Renal cortical epithelial cell (primary cell): Measurements from ENCODE around the gene COL4A6. TPM values are rescaled to one million over a fixed set of nuclear protein-coding genes. Genes with fewer than 3 reads are reported as not detected.
"Not testable (repeated sequence)": the region's sequence is repeated elsewhere in the genome, so short reads cannot be mapped to it uniquely, and the experiment has no call there.

Source experiments
- DNase-seq: peaks from one replicate; pipeline ENCODE4 v3.0.0-alpha.2; 2011; ENCODE audit warnings: low read depth
- total RNA-seq: library from RNA; depleted of rRNA; stranded (reverse); fragments of >200 nt; gene quantifications from 2 replicates; pipeline ENCODE4 v1.2.3, GENCODE V29; 2014

Gene COL4A6
- total RNA-seq, 1 donor from 2014 or later = 4.9 TPM

GRCh38 chrX:108399418-108400165, 38.6 kb downstream of the COL4A6 start:
- peak; percentile 56 for DNase-seq

- peak; percentile 29 for DNase-seq
Observed at GRCh38 chrX:108397627-108398391, 40.4 kb downstream of the COL4A6 start.

- no peak for DNase-seq
Observed at GRCh38 chrX:108396986-108397385, 41.2 kb downstream of the COL4A6 start.

- peak; percentile 28 for DNase-seq
Observed at GRCh38 chrX:108396188-108396891, 41.9 kb downstream of the COL4A6 start.

GRCh38 chrX:108390976-108391717, 47.1 kb downstream of the COL4A6 start:
- DNase-seq = not testable (repeated sequence)

- DNase-seq = no peak
Observed at GRCh38 chrX:108384783-108385182, 53.4 kb downstream of the COL4A6 start.

GRCh38 chrX:108380222-108380621, 58.0 kb downstream of the COL4A6 start:
- no peak for DNase-seq

- not testable (repeated sequence) for DNase-seq
Observed at GRCh38 chrX:108376821-108377220, 61.4 kb downstream of the COL4A6 start.

GRCh38 chrX:108375591-108375990, 62.6 kb downstream of the COL4A6 start:
- DNase-seq = peak; percentile 23

- DNase-seq = no peak
Observed at GRCh38 chrX:108366644-108367406, 71.4 kb downstream of the COL4A6 start.

- no peak for DNase-seq
Observed at GRCh38 chrX:108362026-108362425, 76.2 kb downstream of the COL4A6 start.

- no peak for DNase-seq
Observed at GRCh38 chrX:108361316-108361715, 76.9 kb downstream of the COL4A6 start.

- no peak for DNase-seq
Observed at GRCh38 chrX:108359806-108360602, 78.2 kb downstream of the COL4A6 start.

GRCh38 chrX:108353452-108353851, 84.8 kb downstream of the COL4A6 start:
- no peak for DNase-seq

GRCh38 chrX:108349210-108349609, 89.0 kb downstream of the COL4A6 start:
- no peak for DNase-seq

GRCh38 chrX:108348525-108348924, 89.7 kb downstream of the COL4A6 start:
- no peak for DNase-seq

- DNase-seq = no peak
Observed at GRCh38 chrX:108347800-108348199, 90.4 kb downstream of the COL4A6 start.

- no peak for DNase-seq
Observed at GRCh38 chrX:108344216-108344615, 94.0 kb downstream of the COL4A6 start.

GRCh38 chrX:108341947-108342346, 96.3 kb downstream of the COL4A6 start:
- DNase-seq = no peak

GRCh38 chrX:108332281-108332680, 105.9 kb downstream of the COL4A6 start:
- DNase-seq = no peak
